Caki2 (cell line): ENCODE measurements around the gene NRSN2. TPM values are rescaled to one million over a fixed set of nuclear protein-coding genes. Genes with fewer than 3 reads are reported as not detected.
A peak's percentile ranks its signal among the peaks of the same experiment; 100 is the strongest.
"Not testable (repeated sequence)": the region's sequence is repeated elsewhere in the genome, so short reads cannot be mapped to it uniquely, and the experiment has no call there.

Source experiments
- DNase-seq: peaks from one replicate; pipeline ENCODE4 v3.0.0-alpha.2; 2015; ENCODE audit warnings: low read depth
- in situ Hi-C: cut with HindIII; loops from 2 replicates; pipeline ENCODE4 v1.10.0; 2016; ENCODE audit warnings: low sequenced_read_pairs, low pct_unique_long_range_greater_than_20kb, mixed read lengths
- total RNA-seq: library from RNA; depleted of rRNA; stranded (reverse); fragments of >200 nt; shearing (Covaris generic); gene quantifications from 2 replicates; pipeline ENCODE4 v1.2.3, GENCODE V29; 2014; ENCODE audit warnings: low replicate concordance

NRSN2 gene
- total RNA-seq, 1 experiment from 2014 or later = 0.74 TPM

DNA sequence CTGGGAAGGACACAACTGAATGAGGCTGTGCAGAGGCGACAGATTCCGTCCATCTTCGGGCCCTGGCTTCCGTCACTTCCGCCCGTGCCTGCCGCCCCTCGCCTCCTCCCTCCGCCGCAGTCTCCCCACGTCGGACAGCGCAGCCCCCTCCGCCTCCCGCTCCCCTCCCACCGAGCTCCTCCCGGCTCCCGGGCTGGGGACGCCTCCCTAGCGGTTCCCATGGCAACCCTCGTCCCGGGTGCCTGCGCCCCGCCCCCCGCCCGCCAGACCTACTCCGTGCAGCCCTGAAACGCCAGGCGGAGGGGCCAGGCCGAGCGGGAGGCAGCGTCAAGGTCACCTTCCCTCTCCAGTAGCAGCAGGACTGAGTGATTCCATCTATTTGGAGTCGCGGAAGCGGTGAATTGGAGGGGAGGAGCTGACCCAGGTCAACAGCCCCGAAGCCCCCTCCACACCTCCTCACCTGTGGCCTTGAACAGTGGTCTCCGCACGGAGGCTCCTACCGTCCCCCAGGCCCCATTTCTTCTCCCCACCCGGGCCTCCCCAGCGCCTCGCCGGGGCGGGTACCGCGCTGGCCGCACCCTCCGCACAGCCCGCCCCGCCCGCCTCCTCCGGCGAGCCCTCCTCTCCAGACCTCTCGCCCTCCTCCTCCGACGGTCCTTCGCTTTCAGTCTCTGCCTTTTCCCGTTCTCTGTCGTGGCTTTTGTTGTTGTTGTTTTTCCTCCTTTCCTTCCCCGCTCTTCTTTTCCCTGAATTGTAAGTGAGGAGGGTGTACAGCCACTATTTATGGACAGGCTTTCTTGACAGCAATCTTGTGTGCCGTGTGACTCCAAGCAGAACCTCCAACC lies 951 bp downstream of the NRSN2 start:
- in situ Hi-C loops = no loop called here
- peak; percentile 95 for DNase-seq

DNA sequence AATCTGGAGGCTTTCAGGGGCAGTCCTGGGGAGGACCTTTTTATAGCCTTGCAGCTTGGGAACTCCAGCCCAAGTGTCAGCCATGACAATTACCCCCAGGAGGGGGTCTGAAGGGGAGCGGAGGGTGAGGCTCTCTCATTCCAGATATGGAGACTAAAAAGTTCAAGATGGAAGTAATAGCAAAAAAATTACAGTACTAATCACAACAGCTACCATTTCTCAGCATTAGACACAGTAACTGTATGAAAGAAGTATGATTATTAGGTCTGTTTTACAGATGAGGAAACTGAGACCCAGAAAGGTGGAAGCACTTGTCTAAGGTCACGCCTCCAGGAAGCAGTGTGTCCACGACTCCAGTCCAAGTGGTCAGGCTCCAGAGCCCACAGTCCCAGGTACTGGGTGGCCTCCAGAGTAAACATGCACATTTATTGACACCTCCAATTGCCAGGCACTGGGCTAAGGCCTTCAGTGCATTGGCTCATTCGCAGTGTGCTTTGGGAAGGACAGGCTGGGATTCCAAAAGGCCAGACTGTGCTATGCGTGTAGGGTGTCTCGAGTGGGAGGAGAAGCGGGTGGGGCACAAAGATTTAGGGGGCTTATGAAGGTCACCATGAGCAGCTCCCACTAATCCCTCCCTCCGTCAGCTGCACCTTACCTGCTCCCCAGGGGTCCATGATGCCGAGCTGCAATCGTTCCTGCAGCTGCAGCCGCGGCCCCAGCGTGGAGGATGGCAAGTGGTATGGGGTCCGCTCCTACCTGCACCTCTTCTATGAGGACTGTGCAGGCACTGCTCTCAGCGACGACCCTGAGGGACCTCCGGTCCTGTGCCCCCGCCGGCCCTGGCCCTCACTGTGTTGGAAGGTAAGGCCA lies 2.3 kb downstream of the NRSN2 start:
- in situ Hi-C loops = no loop called here
- no peak for DNase-seq

DNA sequence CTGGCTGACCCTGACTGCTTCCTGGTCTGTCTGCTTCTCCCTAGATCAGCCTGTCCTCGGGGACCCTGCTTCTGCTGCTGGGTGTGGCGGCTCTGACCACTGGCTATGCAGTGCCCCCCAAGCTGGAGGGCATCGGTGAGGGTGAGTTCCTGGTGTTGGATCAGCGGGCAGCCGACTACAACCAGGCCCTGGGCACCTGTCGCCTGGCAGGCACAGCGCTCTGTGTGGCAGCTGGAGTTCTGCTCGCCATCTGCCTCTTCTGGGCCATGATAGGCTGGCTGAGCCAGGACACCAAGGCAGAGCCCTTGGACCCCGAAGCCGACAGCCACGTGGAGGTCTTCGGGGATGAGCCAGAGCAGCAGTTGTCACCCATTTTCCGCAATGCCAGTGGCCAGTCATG lies 6.3 kb downstream of the NRSN2 start:
- no peak for DNase-seq
- in situ Hi-C loops = no loop called here

DNA sequence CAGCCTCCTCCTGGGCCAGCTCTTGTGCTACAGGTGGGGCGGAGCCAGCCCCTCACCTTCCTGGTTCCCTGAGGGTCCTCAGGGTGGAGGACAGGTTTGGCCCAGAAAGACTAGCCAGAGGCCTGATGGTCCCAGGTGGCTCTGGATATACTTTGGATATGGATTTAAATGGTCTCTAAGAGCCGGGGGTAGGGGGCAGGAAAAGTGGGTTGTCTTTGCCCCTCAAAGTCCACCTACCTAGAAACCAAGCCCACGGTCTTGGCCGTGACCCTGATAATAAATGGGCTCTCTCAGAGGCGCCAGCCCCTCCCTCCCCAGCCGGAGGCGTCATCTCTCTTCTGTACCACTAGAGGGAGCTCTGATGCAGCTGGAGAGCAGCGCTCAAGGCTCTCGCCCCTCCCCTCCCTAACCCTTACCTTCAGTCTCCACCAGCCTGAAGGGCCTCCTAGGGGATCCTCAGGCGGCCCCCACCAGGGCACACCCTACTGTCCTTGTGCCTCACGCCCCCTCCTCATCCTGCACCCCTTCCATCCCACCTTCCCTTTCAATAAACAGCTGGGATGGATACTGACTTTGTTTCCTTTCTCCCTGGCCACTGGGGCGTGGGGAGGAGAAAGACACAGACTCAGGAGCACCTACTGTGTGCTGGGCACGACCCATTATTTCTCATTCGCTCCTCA lies 7.5 kb downstream of the NRSN2 start:
- peak; percentile 74 for DNase-seq
- in situ Hi-C loops = no loop called here

DNA sequence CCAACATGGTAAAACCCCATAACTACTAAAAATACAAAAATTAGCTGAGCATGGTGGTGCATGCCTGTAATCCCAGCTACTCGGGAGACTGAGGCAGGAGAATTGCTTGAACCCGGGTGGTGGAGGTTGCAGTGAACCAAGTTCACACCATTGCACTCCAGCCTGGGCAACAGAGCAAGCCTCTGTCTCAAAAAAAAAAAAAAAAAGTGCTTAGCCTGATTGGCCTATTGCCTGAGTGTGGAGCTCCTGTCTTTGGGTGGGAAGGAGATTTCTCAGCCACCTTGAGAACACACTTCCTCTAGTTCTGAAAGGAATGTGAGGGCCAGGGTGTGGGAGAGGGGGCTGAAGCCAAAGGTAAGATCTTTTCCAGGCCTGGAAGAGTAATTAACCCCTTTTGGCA lies 9.2 kb downstream of the NRSN2 start:
- DNase-seq, in situ Hi-C loops: not testable (repeated sequence)

DNA sequence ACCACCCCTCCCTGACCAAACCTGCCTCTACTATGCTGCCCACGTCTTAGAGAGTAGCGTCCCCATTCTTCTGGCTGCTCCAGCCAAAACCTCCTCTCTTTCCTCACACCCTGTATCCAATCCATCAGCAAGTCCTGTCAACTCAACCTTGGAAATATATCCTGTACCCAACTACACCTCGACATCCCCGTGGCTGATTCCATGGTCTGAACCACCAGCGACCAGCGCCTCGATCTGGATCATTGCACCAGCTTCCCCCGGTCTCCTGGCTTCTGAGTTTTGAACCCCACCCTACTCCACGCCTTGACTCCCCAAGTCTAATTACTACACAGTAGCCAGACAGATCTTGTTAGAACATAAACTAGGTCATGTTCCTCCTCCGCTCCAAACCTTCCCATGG lies 9.8 kb downstream of the NRSN2 start:
- in situ Hi-C loops = no loop called here

DNA sequence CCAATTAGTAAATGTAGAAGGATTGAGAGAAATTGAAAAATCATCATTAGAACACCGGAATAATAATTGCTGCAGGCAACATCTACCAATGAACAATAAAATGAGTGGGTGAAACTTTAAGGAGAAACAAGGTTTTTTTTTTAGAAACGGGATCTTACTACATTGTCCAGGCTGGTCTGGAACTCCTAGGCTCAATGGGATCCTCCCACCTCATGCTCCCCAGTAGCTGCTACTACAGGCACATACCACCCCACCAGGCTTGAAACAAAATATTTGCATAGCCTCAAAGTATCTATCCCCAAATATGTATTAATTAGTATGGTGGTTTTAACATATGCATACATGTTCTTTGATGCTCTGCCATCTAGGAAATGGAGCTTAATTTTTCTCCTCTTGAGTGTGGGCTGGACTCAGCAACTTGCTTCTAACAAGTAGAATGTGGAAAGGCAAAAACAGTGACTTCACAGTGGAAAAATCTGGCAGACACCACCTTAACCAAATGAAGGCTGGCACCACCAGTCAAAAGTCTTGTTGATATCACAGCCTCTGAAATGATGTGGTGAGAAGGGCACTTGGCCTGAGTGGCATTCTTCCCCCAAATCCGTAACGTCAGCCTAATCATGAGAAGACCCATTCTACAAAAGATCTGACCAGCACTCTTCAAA lies 12.1 kb downstream of the NRSN2 start:
- no peak for DNase-seq
- in situ Hi-C loops = no loop called here

More for the DNA sequence above, 9.8 kb downstream of the NRSN2 start:
- no peak for DNase-seq

DNA sequence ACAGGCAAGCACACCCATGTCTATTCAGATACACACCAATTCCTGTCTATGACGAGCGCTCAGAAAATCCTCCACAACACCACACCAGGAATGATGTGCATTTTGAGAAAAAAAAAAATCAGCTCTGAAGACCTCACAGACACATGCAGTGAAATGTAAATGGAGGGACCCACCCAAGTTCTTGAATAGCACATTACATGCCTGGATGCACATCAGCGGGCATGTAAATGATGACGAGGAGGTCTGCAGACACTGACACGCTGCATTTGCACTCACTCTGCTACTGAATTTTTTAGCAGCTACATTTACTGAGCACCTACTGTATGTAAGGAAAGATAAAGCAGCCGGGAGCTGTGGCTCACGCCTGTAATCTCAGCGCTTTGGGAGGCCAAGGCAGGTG lies 14.7 kb downstream of the NRSN2 start:
- peak; percentile 94 for DNase-seq
- in situ Hi-C loops = no loop called here

DNA sequence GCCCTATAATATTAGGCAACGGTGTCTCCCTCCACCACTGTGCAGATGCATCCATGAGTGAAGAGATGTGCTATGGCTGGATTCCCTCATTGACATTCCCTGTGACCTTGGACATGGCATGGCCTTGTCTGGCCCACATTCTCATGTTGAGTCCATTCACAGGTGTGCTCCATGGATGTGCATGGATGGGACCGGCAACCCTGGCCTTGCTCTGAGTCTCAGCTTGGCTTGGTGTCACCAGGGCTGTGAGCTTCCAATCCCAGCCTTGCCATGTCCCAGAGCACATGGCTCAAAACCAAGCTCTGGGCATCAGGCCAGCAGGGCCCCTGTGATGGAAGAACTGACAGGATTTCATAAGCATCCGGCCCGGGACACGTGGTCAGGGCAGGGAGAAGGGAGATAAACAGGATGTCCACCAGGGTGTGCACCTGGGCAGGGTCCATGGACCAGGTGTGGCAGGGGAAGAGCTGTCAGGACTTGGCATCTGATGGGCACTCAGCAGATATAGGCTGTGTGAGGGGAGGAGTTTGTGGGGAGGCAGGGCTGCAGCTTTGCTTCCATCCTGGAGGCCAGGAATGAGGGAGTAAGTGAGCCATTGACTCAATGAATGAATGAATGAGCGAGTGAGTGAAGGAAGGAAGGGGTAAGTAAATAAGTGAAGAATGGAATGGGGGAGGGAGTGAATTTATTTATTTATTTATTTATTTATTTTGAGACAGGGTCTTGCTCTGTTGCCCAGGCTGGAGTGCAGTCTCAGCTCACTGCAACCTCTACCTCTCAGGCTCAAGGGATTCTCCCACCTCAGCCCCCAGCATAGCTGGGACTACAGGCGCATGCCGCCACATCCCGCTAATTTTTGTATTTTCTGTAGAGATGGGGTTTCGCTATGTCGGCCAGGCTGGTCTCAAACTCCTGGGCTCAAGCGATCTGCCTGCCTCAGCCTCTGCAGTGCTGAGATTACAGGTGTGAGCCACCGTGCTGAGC lies 15.7 kb downstream of the NRSN2 start:
- in situ Hi-C loops = no loop called here
- DNase-seq = peak; percentile 99

DNA sequence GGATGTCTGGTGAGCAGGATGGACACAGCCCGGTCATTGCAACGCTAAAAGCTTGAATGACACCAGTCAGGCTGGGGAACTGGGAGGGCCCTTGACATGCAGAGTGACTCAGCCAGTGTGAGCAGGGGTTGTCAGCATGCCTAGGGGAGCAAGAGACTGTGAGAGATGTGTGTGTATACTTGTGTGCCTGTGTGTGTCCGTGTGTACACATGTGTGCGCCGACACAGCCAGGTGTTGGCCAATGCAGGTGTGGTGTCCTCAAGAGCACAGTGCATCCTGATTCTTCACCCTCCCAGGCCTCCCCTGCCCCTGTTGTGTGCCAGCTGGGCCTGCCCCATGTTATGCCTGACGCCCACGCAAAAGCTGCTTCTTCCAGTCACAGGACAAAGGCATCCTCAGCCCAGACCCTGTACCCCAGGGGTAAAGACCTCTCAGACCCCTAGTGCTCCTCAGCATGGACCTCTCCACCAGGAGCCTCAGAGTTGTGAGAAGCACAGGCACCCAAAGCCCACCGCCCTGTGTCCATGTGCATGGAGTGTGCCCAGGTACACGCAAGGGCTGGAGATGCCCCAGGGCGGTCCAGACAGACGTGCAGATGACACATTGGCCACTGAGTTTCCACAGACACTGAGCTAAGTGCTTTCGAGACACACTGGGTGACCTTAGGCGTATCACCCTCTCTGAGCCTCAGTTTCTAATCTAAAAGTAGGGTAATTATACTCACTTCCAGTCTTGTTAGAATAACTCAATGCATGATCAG lies 16.6 kb downstream of the NRSN2 start:
- DNase-seq = peak; percentile 82
- in situ Hi-C loops = no loop called here

DNA sequence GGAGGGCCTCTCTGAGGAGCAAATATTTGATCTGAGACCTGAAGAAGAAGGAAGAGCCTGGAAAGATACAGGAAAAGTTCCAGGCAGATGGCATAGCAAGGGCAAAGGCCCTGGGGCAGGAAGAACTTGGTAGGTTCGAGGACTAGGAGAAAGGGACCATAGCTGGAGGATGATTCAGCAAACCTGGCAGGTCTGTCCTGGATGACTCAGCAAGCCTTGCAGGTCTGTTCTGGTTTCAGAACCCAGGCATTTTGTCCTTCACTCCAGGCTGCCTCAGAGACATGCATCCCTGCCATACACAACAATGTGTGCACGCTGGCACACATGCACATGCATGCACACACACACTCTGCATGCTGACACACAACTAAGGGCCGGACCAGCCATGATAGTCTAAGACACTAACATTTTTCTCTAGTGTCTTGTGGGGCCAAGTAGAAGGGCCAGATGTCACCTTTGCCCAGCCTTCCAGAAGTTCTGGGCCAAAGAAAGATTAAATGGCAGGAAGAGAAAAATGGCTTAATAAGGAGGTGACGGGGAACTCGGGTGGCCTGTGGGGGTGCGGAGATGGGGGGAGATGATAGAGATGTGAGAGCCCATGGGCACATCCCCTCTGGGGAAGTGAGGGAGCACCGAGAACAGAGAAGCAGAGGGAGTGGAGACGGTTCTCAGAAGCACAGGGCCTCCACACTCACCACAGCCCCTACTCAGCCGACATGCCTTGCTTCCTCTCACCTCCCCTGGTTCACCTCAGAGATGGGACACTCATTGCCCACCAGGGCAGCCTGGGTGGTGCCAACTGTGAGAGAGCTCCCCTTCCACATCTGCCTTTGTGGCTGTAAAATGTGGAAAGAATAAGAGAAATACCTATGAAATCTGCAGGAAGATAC lies 18.2 kb downstream of the NRSN2 start:
- in situ Hi-C loops = no loop called here
- DNase-seq = no peak

DNA sequence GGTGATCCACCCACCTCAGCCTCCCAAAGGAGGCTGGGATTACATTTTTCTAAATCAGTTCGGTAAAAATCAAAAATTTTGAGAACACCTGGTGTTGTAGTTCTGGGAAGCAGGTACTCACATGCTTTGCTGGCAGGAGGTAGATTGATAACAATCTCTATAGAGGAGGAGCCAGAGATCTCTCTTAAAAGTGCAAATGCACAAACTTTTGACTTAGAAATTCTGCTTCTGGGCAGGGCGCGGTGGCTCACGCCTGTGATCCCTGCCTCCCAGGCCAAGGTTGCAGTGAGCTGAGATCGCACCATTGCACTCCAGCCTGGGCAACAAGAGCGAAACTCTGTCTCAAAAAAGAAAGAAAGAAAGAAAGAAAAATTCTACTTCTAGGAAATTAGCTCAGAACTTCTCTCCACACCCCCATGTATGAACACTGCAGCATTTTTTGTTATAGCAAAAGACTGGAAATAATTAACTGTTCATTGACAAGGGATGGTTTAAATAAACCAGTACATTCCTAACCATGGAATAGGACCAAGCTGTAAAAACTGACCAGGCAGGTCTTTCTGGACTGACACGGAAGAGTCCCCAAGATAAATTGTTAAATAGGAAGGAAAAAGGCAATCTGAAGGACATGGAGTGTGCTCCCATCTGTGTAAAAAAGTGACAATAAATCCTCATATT lies 19.3 kb downstream of the NRSN2 start:
- in situ Hi-C loops = no loop called here
- DNase-seq = no peak

DNA sequence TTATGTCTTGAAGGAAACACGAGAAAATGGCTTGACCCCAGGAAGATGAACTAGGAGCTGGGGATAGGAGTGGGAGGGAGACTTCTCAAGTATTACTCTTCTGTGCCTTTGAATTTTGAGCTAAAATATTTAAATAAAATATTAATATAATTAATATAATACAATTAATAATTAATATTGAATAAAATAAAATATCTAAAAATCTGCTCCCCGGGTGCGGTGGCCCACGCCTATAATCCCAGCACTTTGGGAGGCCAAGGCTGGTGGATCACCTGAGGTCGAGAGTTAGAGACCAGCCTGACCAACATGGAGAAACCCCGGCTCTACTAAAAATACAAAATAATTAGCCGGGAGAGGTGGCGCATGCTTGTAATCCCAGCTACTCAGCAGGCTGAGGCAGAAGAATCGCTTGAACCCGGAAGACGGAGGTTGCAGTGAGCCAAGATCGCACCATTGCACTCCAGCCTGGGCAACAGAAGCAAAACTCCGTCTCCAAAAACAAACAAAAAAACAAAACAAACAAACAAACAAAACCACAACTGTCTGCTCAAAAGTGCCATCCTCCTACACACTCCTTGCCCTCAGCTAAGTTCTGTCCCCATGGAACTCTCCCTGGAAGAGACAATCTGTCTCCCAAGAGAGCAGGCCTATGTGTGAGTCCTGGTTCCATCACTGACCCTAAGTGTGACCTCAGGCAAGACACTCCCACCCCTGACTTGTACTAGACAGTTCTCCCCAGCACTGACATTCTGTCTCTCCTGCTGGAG lies 20.0 kb downstream of the NRSN2 start:
- in situ Hi-C loops = no loop called here
- no peak for DNase-seq

DNA sequence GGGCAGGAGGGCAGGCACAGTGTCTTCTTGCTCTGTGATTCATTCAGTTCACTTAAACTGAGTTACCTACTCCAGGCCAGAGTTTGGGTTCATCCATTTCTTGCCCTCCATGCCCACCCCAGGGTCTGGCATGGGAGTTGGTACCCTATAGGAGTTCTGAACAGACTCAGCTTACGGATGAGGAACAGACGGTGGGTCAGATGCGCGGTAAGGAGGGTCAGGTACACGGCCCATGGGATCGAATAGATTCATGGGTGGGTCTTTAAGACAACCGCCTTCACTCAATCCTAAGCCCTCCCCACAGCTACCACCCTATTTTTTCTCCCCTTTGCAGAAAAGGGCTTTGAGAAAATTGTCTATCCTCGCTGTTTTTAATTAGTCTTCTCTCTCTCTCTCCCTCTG lies 20.6 kb downstream of the NRSN2 start:
- in situ Hi-C loops = no loop called here

DNA sequence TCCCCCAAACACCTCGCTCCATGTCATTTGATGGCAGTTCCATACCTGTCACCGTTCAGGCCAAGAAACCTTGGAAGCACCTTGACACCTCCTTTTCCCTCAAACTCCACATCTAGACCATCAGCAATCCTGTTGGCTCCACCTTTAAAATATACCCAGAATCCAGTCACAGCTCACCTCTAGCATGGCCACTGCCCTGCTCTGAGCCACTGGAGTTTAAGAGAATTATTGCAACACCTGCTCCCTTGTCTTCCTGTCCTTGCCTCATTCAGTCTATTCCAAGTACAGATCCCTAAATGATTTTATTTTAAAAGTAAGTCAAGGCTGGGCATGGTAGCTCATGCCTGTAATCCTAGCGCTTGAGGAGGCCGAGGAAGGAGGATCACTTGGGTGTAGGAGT lies 22.0 kb downstream of the NRSN2 start:
- in situ Hi-C loops = no loop called here
- DNase-seq = no peak

More for the DNA sequence above, 20.6 kb downstream of the NRSN2 start:
- no peak for DNase-seq
